HepG2 (cell line): ENCODE data around the gene SKIDA1. TPM values are rescaled to one million over a fixed set of nuclear protein-coding genes. Genes with fewer than 3 reads are reported as not detected.

ENCODE experiments used
- AHDC1 ChIP-seq: sonication (generic); formaldehyde crosslinking; IDR thresholded peaks from 2 replicates; pipeline ENCODE4 v1.5.1; 2020; ENCODE audit warnings: mild to moderate bottlenecking, missing genetic modification reagents, borderline replicate concordance
- AKAP8 ChIP-seq: sonication (generic); formaldehyde crosslinking; IDR thresholded peaks from 2 replicates; pipeline ENCODE4 v1.5.1; 2020; ENCODE audit warnings: mild to moderate bottlenecking, missing genetic modification reagents
- CBX5 ChIP-seq: sonication (generic); formaldehyde crosslinking; IDR thresholded peaks from 2 replicates; pipeline ENCODE4 v1.4.0; 2020; ENCODE audit warnings: missing genetic modification reagents, borderline replicate concordance
- FOXA3 ChIP-seq: IDR thresholded peaks from 2 replicates; pipeline ENCODE4 v1.6.1; 2016; ENCODE audit warnings: missing genetic modification reagents, missing compliant biosample characterization
- IRF9 ChIP-seq: sonication (generic); formaldehyde crosslinking; IDR thresholded peaks from 2 replicates; pipeline ENCODE4 v1.8.0; 2022; ENCODE audit warnings: missing genetic modification reagents, mild to moderate bottlenecking, borderline replicate concordance
- MLLT10 ChIP-seq: sonication (generic); formaldehyde crosslinking; IDR thresholded peaks from 2 replicates; pipeline ENCODE4 v1.4.0; 2020; ENCODE audit warnings: missing genetic modification reagents
- MTA1 ChIP-seq: sonication (generic); formaldehyde crosslinking; IDR thresholded peaks from 2 replicates; pipeline ENCODE4 v1.4.0; 2020; ENCODE audit warnings: missing genetic modification reagents, mild to moderate bottlenecking, borderline replicate concordance
- NFATC3 ChIP-seq: sonication (generic); formaldehyde crosslinking; IDR thresholded peaks from 2 replicates; pipeline ENCODE4 v1.5.1; 2020; ENCODE audit warnings: mild to moderate bottlenecking, missing genetic modification reagents
- NFYC ChIP-seq: IDR thresholded peaks from 2 replicates; pipeline ENCODE4 v1.6.1; 2016; ENCODE audit warnings: missing genetic modification reagents, missing compliant biosample characterization
- NR2F6 ChIP-seq, 2 experiments: IDR thresholded peaks; 2 replicates each; pipeline ENCODE4 v1.6.1; 2016; ENCODE audit warnings: antibody characterized with exemption in 1 of 2, mild to moderate bottlenecking in 1 of 2
- POLR2G ChIP-seq: fragments of 200-400 bp; formaldehyde crosslinking; IDR thresholded peaks from 2 replicates; pipeline ENCODE4 v1.6.1; 2018; ENCODE audit warnings: mild to moderate bottlenecking, low read depth, low read length, moderate library complexity
- SALL1 ChIP-seq: sonication (generic); formaldehyde crosslinking; IDR thresholded peaks from 2 replicates; pipeline ENCODE4 v1.8.0; 2022; ENCODE audit warnings: mild to moderate bottlenecking, missing genetic modification reagents
- SKIL ChIP-seq: sonication (generic); formaldehyde crosslinking; IDR thresholded peaks from 2 replicates; pipeline ENCODE4 v1.8.0; 2022; ENCODE audit warnings: missing genetic modification reagents, mild to moderate bottlenecking, moderate library complexity, borderline replicate concordance
- SRSF1 ChIP-seq: fragments of 200-400 bp; formaldehyde crosslinking; optimal IDR thresholded peaks from 2 replicates; pipeline ENCODE3; 2017; ENCODE audit warnings: mild to moderate bottlenecking, low read depth, low read length, moderate library complexity
- TFDP2 ChIP-seq: sonication (generic); formaldehyde crosslinking; IDR thresholded peaks from 2 replicates; pipeline ENCODE4 v1.4.0; 2020; ENCODE audit warnings: missing genetic modification reagents
- ZBTB3 ChIP-seq: sonication (generic); formaldehyde crosslinking; IDR thresholded peaks from 2 replicates; pipeline ENCODE4 v1.4.0; 2020; ENCODE audit warnings: low read depth, mild to moderate bottlenecking, moderate library complexity, missing genetic modification reagents, borderline replicate concordance
- ZNF256 ChIP-seq: sonication (generic); formaldehyde crosslinking; conservative IDR thresholded peaks from 2 replicates; pipeline ENCODE4 v1.4.0; 2020; ENCODE audit warnings: missing genetic modification reagents
- ZNF441 ChIP-seq: sonication (generic); formaldehyde crosslinking; IDR thresholded peaks from 2 replicates; pipeline ENCODE4 v1.7.0; 2021; ENCODE audit warnings: missing genetic modification reagents, borderline replicate concordance
- ZSCAN12 ChIP-seq: sonication (generic); formaldehyde crosslinking; IDR thresholded peaks from 2 replicates; pipeline ENCODE4 v1.9.0; 2021; ENCODE audit warnings: mild to moderate bottlenecking, missing genetic modification reagents
- polyA plus RNA-seq, 8 experiments: library from polyadenylated mRNA; depleted of rRNA in 3 of 8; stranded (reverse) in 7 of 8; unstranded in 1 of 8; fragments of >200 nt; fragmentation: Illumina TruSeq in 4 of 8; extraction: Trizol in 4 of 8; gene quantifications; 2 replicates each; pipeline versions ENCODE4 v1.2.1 to v1.2.3, GENCODE V29; 2011 to 2016; ENCODE audit warnings: low read depth in 4 of 8, missing spikeins in 1 of 8, mixed read lengths in 1 of 8; ENCODE audit not compliant: insufficient read depth in 1 of 8
- total RNA-seq, 5 experiments: library from RNA; depleted of rRNA; stranded (reverse); fragments of >200 nt; fragmentation: Illumina TruSeq; extraction: Trizol; gene quantifications; 2 replicates each; pipeline ENCODE4 v1.2.3, GENCODE V29; 2016; ENCODE audit warnings: low read depth in 1 of 5

The SKIDA1 gene
- total and polyA plus RNA-seq, 2 of the 13 experiments (the other 11 are each of a cell fraction or from before 2014, with no cell fraction given): 0.73 to 1.5 TPM

GRCh38 chr10:21526188-21526859, 842 bp upstream of the SKIDA1 start (continued):
- TF ChIP-seq AHDC1 (CRISPR knock-in tag): 0 out of 2 replicates have a peak, but pooled peaks have one; percentile 18
- TF ChIP-seq MTA1 (CRISPR knock-in tag): no peak; the same call in 1 of the 2 replicates
- peak; percentile 44; the same call in 1 of the 2 replicates for TF ChIP-seq AKAP8 (CRISPR knock-in tag)
- TF ChIP-seq CBX5 (CRISPR knock-in tag): no peak
- no peak for TF ChIP-seq FOXA3 (CRISPR knock-in tag)
- TF ChIP-seq ZBTB3 (CRISPR knock-in tag): 0 out of 2 replicates have a peak, but pooled peaks have one; percentile 14
- TF ChIP-seq ZSCAN12: 0 out of 2 replicates have a peak, but pooled peaks have one; percentile 14
- TF ChIP-seq ZNF441 (CRISPR knock-in tag): no peak
- no peak for TF ChIP-seq NFATC3
- TF ChIP-seq IRF9 (CRISPR knock-in tag): peak; percentile 19; the same call in 1 of the 2 replicates
- TF ChIP-seq MLLT10: no peak
- TF ChIP-seq SALL1 (CRISPR knock-in tag): no peak; the same call in 1 of the 2 replicates
- TF ChIP-seq TFDP2 (CRISPR knock-in tag): peak; percentile 3; the same call in 1 of the 2 replicates
- TF ChIP-seq NR2F6 (IDR thresholded peaks at IDR 0.05): no peak
- no peak for TF ChIP-seq NR2F6 (CRISPR knock-in tag; IDR thresholded peaks at IDR 0.05)
- peak; percentile 24; the same call in 1 of the 2 replicates for TF ChIP-seq NFYC (CRISPR knock-in tag)
- peak; percentile 18 for TF ChIP-seq SRSF1
- TF ChIP-seq ZNF256 (CRISPR knock-in tag): no peak
- no peak for TF ChIP-seq SKIL
- peak; percentile 82 for TF ChIP-seq POLR2G
